IMR-90 (cell line): Measurements from ENCODE around the gene RGS4. TPM values are rescaled to one million over a fixed set of nuclear protein-coding genes. Genes with fewer than 3 reads are reported as not detected.

Experiments used
- ATAC-seq: fragments of 200-7000 bp; cut with Tn5 transposase; 2 replicates; pipeline ENCODE4 v1.9.1; 2020; ENCODE audit warnings: low read depth, mild to moderate bottlenecking, moderate library complexity
- BruUV-seq: library from RNA; stranded (reverse); fragments of 400-500 nt; replicated peaks from 2 replicates; lab custom pipeline; 2021; lab: Mats Ljungman, UMichigan
- CTCF ChIA-PET: fragments of 300-600 bp; formaldehyde crosslinking; extraction: SDS; loops from one replicate; lab custom pipeline; 2021; ENCODE audit warnings: antibody characterized with exemption; lab: Yijun Ruan, JAX
- POLR2A ChIA-PET: fragments of 300-600 bp; sonication (Branson Sonifier 250); formaldehyde crosslinking; loops from one replicate; lab custom pipeline; 2022; ENCODE audit warnings: antibody characterized with exemption; ENCODE audit not compliant: unreplicated experiment; lab: Charles Lee
- DNase-seq: peaks from one replicate; pipeline ENCODE4 v3.0.0; 2013
- H2AFZ ChIP-seq: replicated peaks from 2 replicates; pipeline ENCODE3; 2013; ENCODE audit warnings: low read length, mild to moderate bottlenecking; ENCODE audit not compliant: poor library complexity
- H2AK5ac ChIP-seq: 2 replicates; pipeline ENCODE4 v1.6.1; 2013; ENCODE audit warnings: low read depth, low read length, inconsistent platforms
- H2AK9ac ChIP-seq: replicated peaks from 2 replicates; pipeline ENCODE3; 2013; ENCODE audit warnings: mild to moderate bottlenecking, low read depth, low read length, moderate library complexity; ENCODE audit not compliant: poor library complexity
- H2BK120ac ChIP-seq: 2 replicates; pipeline ENCODE4 v1.6.1; 2013; ENCODE audit warnings: low read depth, low read length, inconsistent platforms
- H2BK15ac ChIP-seq: 3 replicates; pipeline ENCODE4 v1.6.1; 2013; ENCODE audit warnings: low read depth, low read length, inconsistent platforms
- H2BK20ac ChIP-seq: 2 replicates; pipeline ENCODE4 v1.6.1; 2013; ENCODE audit warnings: low read depth, mild to moderate bottlenecking, inconsistent platforms, low read length, moderate library complexity
- H2BK5ac ChIP-seq: 2 replicates; pipeline ENCODE4 v1.6.1; 2013; ENCODE audit warnings: mild to moderate bottlenecking, low read depth, low read length, inconsistent platforms; ENCODE audit not compliant: poor library complexity, severe bottlenecking
- H3K14ac ChIP-seq: replicated peaks from 2 replicates; pipeline ENCODE4 v1.6.1; 2013; ENCODE audit warnings: low read depth, low read length, inconsistent platforms
- H3K18ac ChIP-seq: 2 replicates; pipeline ENCODE4 v1.6.1; 2013; ENCODE audit warnings: low read depth, low read length, control low read depth
- H3K23ac ChIP-seq: 2 replicates; pipeline ENCODE4 v1.6.1; 2013; ENCODE audit warnings: low read depth, low read length, inconsistent platforms
- H3K27ac ChIP-seq: 2 replicates; pipeline ENCODE4 v1.5.1; 2013; ENCODE audit warnings: mild to moderate bottlenecking, control low read depth, low read length; ENCODE audit not compliant: insufficient read depth
- H3K27me3 ChIP-seq: 2 replicates; pipeline ENCODE4 v1.6.1; 2013; ENCODE audit warnings: low read length; ENCODE audit not compliant: control insufficient read depth, insufficient read depth
- H3K36me3 ChIP-seq: 2 replicates; pipeline ENCODE4 v1.6.1; 2013; ENCODE audit warnings: low read length, mixed read lengths; ENCODE audit not compliant: control insufficient read depth, insufficient read depth
- H3K4ac ChIP-seq: 2 replicates; pipeline ENCODE4 v1.6.1; 2013; ENCODE audit warnings: low read depth, low read length, inconsistent platforms
- H3K4me1 ChIP-seq: 2 replicates; pipeline ENCODE4 v1.6.1; 2013; ENCODE audit warnings: low read length, mixed read lengths; ENCODE audit not compliant: control insufficient read depth, insufficient read depth
- H3K4me2 ChIP-seq: 2 replicates; pipeline ENCODE4 v1.6.1; 2013; ENCODE audit warnings: low read depth, mild to moderate bottlenecking, control low read depth, low read length, moderate library complexity
- H3K4me3 ChIP-seq: 2 replicates; pipeline ENCODE4 v1.5.1; 2013; ENCODE audit warnings: low read depth, mild to moderate bottlenecking, control low read depth, low read length, moderate library complexity; ENCODE audit not compliant: insufficient read depth
- H3K56ac ChIP-seq: 2 replicates; pipeline ENCODE4 v1.6.1; 2013; ENCODE audit warnings: low read length, inconsistent platforms; ENCODE audit not compliant: insufficient read depth; ENCODE audit errors: extremely low read depth
- H3K79me1 ChIP-seq, 2 experiments: 2 replicates each; pipeline ENCODE4 v1.6.1; 2013; ENCODE audit warnings: low read length in 2 of 2, inconsistent platforms in 1 of 2, low read depth in 1 of 2
- H3K9ac ChIP-seq: 2 replicates; pipeline ENCODE4 v1.6.1; 2013; ENCODE audit warnings: low read depth, low read length, control low read depth
- H3K9me1 ChIP-seq: 2 replicates; pipeline ENCODE4 v1.6.1; 2013; ENCODE audit warnings: low read length, inconsistent platforms; ENCODE audit not compliant: insufficient read depth
- H3K9me3 ChIP-seq: 2 replicates; pipeline ENCODE4 v1.6.1; 2013; ENCODE audit warnings: low read length; ENCODE audit not compliant: control insufficient read depth, insufficient read depth
- H4K20me1 ChIP-seq: 2 replicates; pipeline ENCODE4 v1.6.1; 2013; ENCODE audit warnings: low read length, inconsistent platforms; ENCODE audit not compliant: insufficient read depth
- H4K5ac ChIP-seq: 2 replicates; pipeline ENCODE4 v1.6.1; 2013; ENCODE audit warnings: mild to moderate bottlenecking, low read depth, low read length, control low read depth
- H4K8ac ChIP-seq, 2 experiments: 2 replicates each; pipeline ENCODE4 v1.6.1; 2013; ENCODE audit warnings: low read depth in 2 of 2, low read length in 2 of 2, control low read depth in 1 of 2, inconsistent platforms in 1 of 2
- H4K91ac ChIP-seq: 2 replicates; pipeline ENCODE4 v1.6.1; 2013; ENCODE audit warnings: low read depth, low read length, inconsistent platforms; ENCODE audit not compliant: insufficient read depth
- MAFK ChIP-seq: IDR thresholded peaks from 2 replicates; pipeline ENCODE4 v1.6.1; 2012; ENCODE audit warnings: low read depth, low read length, improper control_type of control experiment
- RAD21 ChIP-seq: IDR thresholded peaks from 2 replicates; pipeline ENCODE4 v1.6.1; 2012; ENCODE audit warnings: low read length, improper control_type of control experiment
- WGBS, 2 experiments: methylation state at CpG; one replicate each; pipeline versions ENCODE4 v1.1.5 to v1.1.7; 2013; ENCODE audit warnings: missing lambda C conversion rate in 2 of 2; ENCODE audit not compliant: insufficient read length in 1 of 2; ENCODE audit errors: extremely low coverage in 2 of 2; 5-methylcytosine and 5-hydroxymethylcytosine counted together
- dilution Hi-C: fragments of 300-500 bp; cut with HindIII; formaldehyde crosslinking; loops from one replicate; pipeline ENCODE4 v1.14.3; 2018; ENCODE audit warnings: low sequenced_read_pairs; ENCODE audit not compliant: unreplicated experiment
- in situ Hi-C: fragments of 300-500 bp; cut with MboI; formaldehyde crosslinking; loops from 3 replicates; pipeline ENCODE4 v1.14.3; 2019; ENCODE audit warnings: low sequenced_read_pairs, inconsistent platforms, mixed read lengths
- intact Hi-C: fragments of 100-400 bp; cut with micrococcal nuclease; formaldehyde crosslinking; loops from 2 replicates; pipeline ENCODE4 v1.10.0; 2022
- polyA plus RNA-seq, 3 experiments: library from polyadenylated mRNA; depleted of rRNA; stranded (reverse); fragments of >200 nt; gene quantifications; 2 replicates each; pipeline ENCODE4 v1.2.3, GENCODE V29; 2012; ENCODE audit warnings: low replicate concordance in 1 of 3
- total RNA-seq: library from RNA; depleted of rRNA; stranded (reverse); fragments of >200 nt; gene quantifications from 2 replicates; pipeline ENCODE4 v1.2.3, GENCODE V29; 2012

The RGS4 gene
- total and polyA plus RNA-seq, 2 of the 4 experiments (the other 2 are of a cell fraction): 202 to 538 TPM

GRCh38 chr1:163049296-163049695, 19.9 kb upstream of the RGS4 start:
- Histone ChIP-seq H3K4me3 (no peak overlapping the region), H3K4me2 (no peak overlapping the region), H3K4ac (no peak overlapping the region), H4K8ac (no peak overlapping the region), H4K5ac (no peak overlapping the region), H4K91ac (no peak overlapping the region), H2AFZ (no peak overlapping the region), H2BK20ac (no peak overlapping the region), H3K23ac (no peak overlapping the region), H3K9me3 (no peaks in the 10 kb centered on the region), H3K4me1 (no peaks in the 10 kb centered on the region; the same call in 1 of the 2 replicates), H2BK15ac (no peak overlapping the region), H2AK9ac (no peak overlapping the region), H3K18ac (no peak overlapping the region), H3K27me3 (no peaks in the 10 kb centered on the region), H3K36me3 (no peaks in the 10 kb centered on the region), H3K14ac (no peak overlapping the region), H4K20me1 (no peaks in the 10 kb centered on the region), H3K9ac (no peak overlapping the region), H3K27ac (no peak overlapping the region), H2BK5ac (no peak overlapping the region), H2AK5ac (no peak overlapping the region), H3K79me1 (no peaks in the 10 kb centered on the region), H2BK120ac (no peak overlapping the region), H3K56ac (no peak overlapping the region), H3K9me1 (no peaks in the 10 kb centered on the region)
- dilution Hi-C loops: no loop called here
- CTCF ChIA-PET: no interaction called here
- DNase-seq (no peak), ATAC-seq (no peak)
- intact Hi-C loops: no loop called here
- in situ Hi-C loops: no loop called here
- 60% methylated on average over 1 of the region's 6 CpGs; no CpG with 5 or more reads in 1 of the 2 experiments for WGBS, 2 experiments
- BruUV-seq: no TSS peak
- POLR2A ChIA-PET: no interaction called here
- TF ChIP-seq MAFK (peak; percentile 82), RAD21 (no peak)
